Activated CD4-positive, alpha-beta T cell treated with anti-CD3 and anti-CD28 coated beads for 1 hour (primary cell): ENCODE measurements around the gene RIMBP2.

Experiments
- DNase-seq: peaks from one replicate; pipeline ENCODE4 v3.0.0-alpha.2; 2020

The RIMBP2 gene

GRCh38 chr12:130563323-130563722 is 152.8 kb downstream of the RIMBP2 start:
- DNase-seq, result no peak

GRCh38 chr12:130562716-130563115 is 153.4 kb downstream of the RIMBP2 start:
- no peak for DNase-seq

DNA sequence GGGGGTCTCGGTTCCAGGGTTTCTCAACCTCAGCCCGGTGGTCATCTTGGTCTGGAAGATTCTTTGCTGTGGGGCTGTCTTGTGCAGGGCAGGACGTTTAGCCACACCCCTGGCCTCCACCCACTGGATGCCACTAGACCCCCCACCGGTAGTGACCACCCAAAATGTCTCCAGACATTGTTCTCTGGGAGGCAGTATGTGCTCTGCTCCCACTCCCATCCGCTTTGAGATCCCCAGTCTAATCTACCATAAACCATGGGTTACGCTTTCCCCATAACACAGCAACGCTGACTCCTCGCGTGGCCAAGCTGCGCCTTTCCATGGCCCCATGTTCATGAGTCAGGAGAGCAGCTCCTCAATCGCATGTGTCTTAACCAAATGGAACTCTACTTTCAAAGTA is 155.8 kb downstream of the RIMBP2 start:
- DNase-seq, result no peak

DNA sequence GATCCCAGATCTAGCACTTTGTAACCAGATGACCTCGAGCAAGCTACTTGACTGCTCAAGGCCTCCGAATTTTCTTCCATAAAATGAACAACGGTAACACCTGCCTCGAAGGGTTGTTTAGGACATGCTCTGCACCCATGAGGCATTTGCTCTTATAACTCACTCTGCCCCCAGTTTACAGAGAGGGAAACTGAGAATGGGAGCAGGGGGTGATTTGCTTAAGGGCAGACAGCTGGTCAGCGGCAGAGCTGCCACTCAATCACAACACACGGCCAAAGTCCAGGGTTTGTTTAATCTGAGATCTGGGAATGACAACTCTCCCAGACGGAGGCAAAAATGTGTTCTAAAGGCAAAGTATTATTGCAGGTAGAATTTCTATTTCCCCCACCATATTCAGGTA is 156.3 kb downstream of the RIMBP2 start:
- DNase-seq, result no peak

- DNase-seq, result no peak
Observed at GRCh38 chr12:130557886-130558765, 158.0 kb downstream of the RIMBP2 start.

GRCh38 chr12:130557201-130557600 is 158.9 kb downstream of the RIMBP2 start:
- DNase-seq, result no peak

DNA sequence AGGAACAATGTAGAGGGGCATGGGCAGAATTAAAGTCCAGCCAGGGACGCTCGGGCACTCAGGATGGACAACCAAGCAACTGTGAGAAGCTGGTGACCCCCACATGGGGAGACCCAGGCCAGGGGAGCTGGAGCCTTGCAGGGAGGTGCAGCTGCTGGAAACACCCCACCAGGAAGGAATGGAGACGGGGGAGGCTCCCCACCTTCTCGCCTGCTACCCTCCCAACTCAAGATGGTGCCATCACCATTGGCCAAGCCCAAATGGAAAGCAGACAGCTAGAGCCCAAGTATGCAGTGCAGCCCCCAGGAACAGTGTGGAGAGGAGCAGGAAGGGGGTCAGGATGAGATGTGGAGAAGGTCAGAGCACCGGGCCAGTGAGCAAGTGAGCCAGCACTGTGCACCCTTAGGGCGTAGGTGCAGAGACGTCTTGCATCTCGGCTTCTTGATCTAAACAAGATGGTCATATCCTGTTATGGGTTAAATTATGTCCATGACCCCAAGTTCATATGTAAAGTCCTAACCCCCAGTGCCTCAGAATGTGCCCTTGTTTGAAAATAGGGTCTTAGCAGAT is 159.5 kb downstream of the RIMBP2 start:
- DNase-seq, result no peak

DNA sequence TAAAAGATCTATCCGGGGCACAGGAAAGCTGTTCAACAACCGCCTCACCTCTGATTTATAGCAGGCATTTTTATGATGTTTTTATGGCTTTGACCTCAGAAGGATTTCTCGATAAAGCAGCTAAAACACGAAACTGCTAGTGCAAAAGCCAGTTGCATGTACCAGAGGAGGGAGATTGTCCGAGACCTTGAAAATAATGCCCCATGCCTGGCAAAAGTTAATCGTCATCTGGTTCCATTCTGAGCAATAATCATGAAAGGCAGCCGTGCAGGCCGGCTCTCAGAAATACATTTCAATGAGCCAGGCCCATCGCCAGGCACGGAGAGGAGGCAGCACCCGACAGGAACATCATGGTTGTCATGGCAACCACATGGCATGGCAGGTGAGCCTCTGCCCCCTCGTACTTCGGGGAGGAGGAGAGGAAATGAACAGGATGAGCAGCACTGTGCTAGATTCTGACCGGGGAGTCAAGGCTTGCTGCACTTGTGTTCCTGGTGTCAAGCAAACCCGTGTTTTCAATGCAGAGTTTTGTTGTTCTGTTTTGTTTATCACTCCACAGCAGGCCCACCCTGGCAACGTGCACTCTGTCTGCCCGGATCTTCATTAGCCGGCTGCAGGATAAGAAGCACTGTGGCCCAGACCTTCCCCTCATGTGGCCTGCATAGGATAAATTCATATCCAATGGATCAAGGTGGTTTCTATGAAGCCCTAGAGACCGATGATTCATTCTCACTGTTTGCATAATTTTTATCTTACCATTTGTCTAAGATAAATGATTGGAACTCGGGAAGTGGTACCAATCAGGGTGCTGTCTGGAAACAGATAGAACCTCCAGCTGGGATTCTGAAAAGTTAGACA is 160.2 kb downstream of the RIMBP2 start:
- no peak for DNase-seq

GRCh38 chr12:130555221-130555620 is 160.9 kb downstream of the RIMBP2 start:
- no peak for DNase-seq

DNA sequence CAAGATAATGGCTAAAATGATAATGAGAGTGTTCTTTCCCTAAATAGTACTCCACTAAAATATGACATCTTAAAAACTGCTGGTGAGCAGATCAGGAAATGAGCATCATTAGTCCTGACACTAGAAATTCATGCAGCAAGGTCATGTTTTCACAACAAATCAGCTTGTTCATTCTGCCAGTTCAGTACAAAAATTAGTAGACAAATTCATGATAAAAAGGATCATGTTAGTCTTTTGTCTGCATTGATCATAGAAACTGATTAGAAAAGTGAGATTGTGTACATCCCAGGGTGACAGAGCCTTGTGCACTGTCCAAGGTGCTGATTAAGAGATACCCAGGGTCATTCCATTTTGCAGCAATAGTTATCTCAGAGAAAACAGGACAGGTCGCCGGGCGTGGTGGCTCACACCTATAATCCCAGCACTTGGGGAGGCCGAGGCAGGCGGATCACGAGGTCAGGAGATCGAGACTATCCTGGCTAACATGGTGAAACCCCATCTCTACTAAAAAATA is 163.6 kb downstream of the RIMBP2 start:
- DNase-seq, result no peak

- no peak for DNase-seq
Observed at GRCh38 chr12:130549361-130549760, 166.7 kb downstream of the RIMBP2 start.

GRCh38 chr12:130547480-130548155 is 168.5 kb downstream of the RIMBP2 start:
- no peak for DNase-seq

GRCh38 chr12:130546494-130546893 is 169.6 kb downstream of the RIMBP2 start:
- no peak for DNase-seq

DNA sequence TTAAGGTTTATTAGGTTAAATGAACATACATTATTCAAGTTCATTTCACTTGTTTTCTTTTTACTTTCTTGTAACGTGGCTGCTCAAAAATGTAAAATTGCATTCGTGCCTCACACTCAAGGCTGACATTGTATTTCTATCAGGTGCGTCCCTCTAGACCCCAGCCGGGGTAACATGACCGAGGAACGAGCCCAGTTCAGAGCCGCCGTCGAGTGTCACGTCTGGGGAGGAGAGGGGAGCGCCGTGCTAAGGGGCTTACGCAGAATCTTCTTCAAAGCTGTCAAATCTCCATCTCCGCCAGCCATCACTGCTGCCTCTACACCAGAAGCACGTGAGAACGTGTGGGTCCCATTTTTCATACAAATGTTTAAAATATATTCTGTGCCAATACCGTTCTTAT is 170.6 kb downstream of the RIMBP2 start:
- no peak for DNase-seq

GRCh38 chr12:130540376-130540775 is 175.7 kb downstream of the RIMBP2 start:
- no peak for DNase-seq

DNA sequence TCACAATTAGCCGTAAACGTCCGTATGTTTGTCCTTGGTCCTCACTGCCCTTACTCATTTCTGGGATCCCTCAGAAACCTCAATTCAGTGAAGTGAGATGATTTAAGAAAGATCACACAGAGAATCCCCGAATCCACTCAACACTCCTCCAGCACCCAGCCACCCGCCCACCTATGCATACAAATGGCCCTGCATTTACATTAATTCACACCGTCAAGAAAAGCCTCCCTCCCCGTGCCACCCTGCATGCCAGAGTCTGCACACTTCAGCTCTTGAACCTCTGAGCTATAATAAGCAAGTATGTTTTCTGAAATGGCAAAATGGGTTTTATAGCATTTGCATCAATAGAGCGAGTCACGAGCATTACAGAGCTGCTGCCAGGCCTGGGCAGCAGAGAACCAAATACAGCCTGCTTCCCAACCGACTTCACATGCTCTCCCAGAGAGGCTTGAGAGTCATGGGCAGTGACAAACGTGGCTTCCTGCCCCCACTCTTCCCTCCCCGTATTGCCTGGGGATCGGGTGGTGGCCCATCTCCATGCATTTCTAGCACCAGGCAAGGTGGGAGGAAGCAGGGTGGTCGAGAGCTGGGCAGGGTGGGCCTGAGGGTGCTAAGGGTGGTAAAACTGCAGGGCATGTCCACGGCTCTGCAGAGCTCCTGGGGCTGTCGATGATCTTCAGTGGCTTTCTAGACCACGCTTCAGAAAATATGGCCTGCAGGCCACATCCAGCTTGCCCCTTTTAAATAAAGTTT is 177.6 kb downstream of the RIMBP2 start:
- DNase-seq, result no peak

GRCh38 chr12:130537655-130538054 is 178.4 kb downstream of the RIMBP2 start:
- no peak for DNase-seq

DNA sequence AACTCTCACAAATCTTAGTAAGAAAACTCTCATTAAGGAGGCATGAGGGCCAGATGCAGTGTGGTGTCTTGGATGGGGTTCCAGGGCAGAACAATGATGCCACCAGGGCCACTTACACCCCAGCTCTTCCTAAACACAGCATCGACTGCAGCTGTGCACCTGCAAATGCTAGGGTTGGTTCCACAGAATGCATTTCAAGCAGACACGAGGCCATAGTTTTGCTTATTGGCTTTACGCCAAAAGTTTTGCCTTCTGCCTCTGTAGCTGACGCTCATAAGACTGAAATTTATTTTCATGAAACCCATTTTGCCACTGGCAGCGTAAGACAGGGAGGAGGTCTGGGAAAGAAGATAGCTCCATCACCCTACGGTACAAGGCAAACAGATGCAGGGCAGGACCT is 179.0 kb downstream of the RIMBP2 start:
- no peak for DNase-seq

- no peak for DNase-seq
Observed at GRCh38 chr12:130530429-130530828, 185.7 kb downstream of the RIMBP2 start.

DNA sequence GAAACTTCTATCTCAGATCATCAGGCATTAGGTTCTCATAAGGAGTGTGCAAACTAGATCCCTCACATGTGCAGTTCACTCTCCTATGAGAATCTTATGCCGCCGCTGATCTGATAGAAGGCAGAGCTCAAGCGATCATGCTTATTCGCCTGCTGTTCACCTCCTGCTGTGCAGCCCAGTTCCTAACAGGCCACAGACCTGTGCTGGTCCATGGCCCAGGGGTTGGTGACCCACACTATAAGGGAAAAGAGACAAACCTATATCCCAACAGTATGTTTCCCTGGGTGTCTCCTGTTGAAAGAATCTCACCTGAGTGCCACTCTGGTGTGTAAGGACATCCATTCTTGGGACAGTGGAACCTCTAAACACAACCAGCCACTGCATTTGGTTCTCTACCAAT is 186.3 kb downstream of the RIMBP2 start:
- DNase-seq, result no peak

DNA sequence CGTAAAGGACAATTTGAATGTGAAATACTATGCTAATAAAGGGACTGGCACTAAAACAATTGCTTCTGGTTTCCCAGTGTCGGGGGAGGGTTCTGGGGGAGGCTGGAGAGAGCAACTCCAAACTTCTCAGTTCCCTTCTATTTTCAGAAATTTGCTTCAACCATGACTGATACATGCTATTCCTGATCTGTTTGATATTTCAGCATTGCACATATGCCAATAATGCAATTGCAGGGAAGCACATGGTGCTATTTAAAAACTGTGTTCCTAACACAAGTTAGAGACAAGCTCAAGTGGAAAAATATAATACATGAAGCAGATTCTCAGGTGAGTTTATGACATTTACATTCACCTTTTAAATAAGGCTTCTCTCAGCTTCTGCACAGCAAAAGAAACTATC is 188.9 kb downstream of the RIMBP2 start:
- no peak for DNase-seq

GRCh38 chr12:130526813-130527212 is 189.3 kb downstream of the RIMBP2 start:
- no peak for DNase-seq
